IPS DF 6.9 (cell line): ENCODE results near the gene BCAR1.

Source experiments
- DNase-seq: peaks from one replicate; pipeline ENCODE4 v3.0.0-alpha.2; 2013; ENCODE audit warnings: low read depth, low spot score
- H3K27ac ChIP-seq: one replicate; pipeline ENCODE4 v1.5.1; 2013; ENCODE audit warnings: low read length, control low read depth
- H3K27me3 ChIP-seq: 2 replicates; pipeline ENCODE4 v1.6.1; 2013; ENCODE audit warnings: mild to moderate bottlenecking, low read length; ENCODE audit not compliant: control insufficient read depth, insufficient read depth
- H3K36me3 ChIP-seq: 2 replicates; pipeline ENCODE4 v1.6.1; 2013; ENCODE audit warnings: low read length; ENCODE audit not compliant: control insufficient read depth, insufficient read depth
- H3K4me1 ChIP-seq: 2 replicates; pipeline ENCODE4 v1.6.1; 2013; ENCODE audit warnings: low read length; ENCODE audit not compliant: control insufficient read depth, insufficient read depth
- H3K4me3 ChIP-seq: 2 replicates; pipeline ENCODE4 v1.5.1; 2013; ENCODE audit warnings: mild to moderate bottlenecking, low read length
- H3K9me3 ChIP-seq: 2 replicates; pipeline ENCODE4 v1.6.1; 2013; ENCODE audit warnings: low read length, inconsistent platforms; ENCODE audit not compliant: control insufficient read depth, insufficient read depth
- WGBS: extraction: QIAGEN DNeasy Blood & Tissue Kit; methylation state at CpG from one replicate; pipeline ENCODE4 v1.1.7; 2013; ENCODE audit warnings: mixed read lengths, missing lambda C conversion rate; ENCODE audit not compliant: insufficient read length, insufficient coverage; 5-methylcytosine and 5-hydroxymethylcytosine counted together

Gene BCAR1

GRCh38 chr16:75251280-75252048, at the start of gene BCAR1:
TSS of gene BCAR1 (minus strand) at chr16:75251624. CDS start at chr16:75251482, 142 bp downstream.
- no peak for DNase-seq
- peak within 1 kb of the TSS; percentile 86 for H3K4me3 ChIP-seq
- H3K27me3 ChIP-seq = no peaks in the 10 kb centered on the region
- peaks cover 40% of the 10 kb centered on the region for H3K4me1 ChIP-seq
- no peaks in the 10 kb centered on the region for H3K9me3 ChIP-seq
- peak within 1 kb of the TSS; percentile 72 for H3K27ac ChIP-seq
- WGBS = no CpG with 5 or more reads among the region's 84 CpGs
- H3K36me3 ChIP-seq = 0 out of 2 replicates have a peak, but pooled peaks cover 2% of the 10 kb centered on the region

GRCh38 chr16:75298267-75298666, 46.8 kb upstream of the BCAR1 start:
- H3K27ac ChIP-seq = no peak overlapping the region
- no peak overlapping the region for H3K4me3 ChIP-seq
- DNase-seq = no peak
- H3K36me3 ChIP-seq = 0 out of 2 replicates have a peak, but pooled peaks cover 3% of the 10 kb centered on the region
- no peaks in the 10 kb centered on the region for H3K27me3 ChIP-seq
- no peaks in the 10 kb centered on the region for H3K9me3 ChIP-seq
- no CpG with 5 or more reads among the region's 6 CpGs for WGBS
- no peaks in the 10 kb centered on the region for H3K4me1 ChIP-seq

DNA sequence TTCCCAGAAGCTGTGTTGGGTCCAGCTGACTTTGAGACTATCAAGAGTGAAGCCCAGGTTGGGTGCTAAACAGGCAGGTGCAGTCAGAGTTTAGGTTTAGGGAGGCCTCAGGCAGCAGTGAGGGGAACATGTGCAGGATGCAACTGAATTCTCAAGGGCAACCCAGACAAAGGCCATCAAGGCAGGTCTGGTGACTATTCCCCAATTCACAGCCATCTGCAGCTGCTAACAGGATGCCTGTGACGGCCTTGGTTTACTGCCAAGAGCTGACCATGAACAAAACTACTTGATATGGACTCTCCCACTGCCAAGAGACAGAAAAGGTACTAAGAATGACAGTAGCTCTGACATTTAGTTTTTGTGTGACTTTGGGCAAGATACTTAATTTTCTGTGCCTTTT, 45.2 kb upstream of the BCAR1 start:
- no peaks in the 10 kb centered on the region for H3K4me1 ChIP-seq
- H3K27me3 ChIP-seq = no peaks in the 10 kb centered on the region
- no peaks in the 10 kb centered on the region for H3K9me3 ChIP-seq
- H3K36me3 ChIP-seq = no peaks in the 10 kb centered on the region; the same call in 1 of the 2 replicates
- no peak overlapping the region for H3K27ac ChIP-seq
- no peak for DNase-seq
- no peak overlapping the region for H3K4me3 ChIP-seq
- no CpG with 5 or more reads among the region's 1 CpG for WGBS

DNA sequence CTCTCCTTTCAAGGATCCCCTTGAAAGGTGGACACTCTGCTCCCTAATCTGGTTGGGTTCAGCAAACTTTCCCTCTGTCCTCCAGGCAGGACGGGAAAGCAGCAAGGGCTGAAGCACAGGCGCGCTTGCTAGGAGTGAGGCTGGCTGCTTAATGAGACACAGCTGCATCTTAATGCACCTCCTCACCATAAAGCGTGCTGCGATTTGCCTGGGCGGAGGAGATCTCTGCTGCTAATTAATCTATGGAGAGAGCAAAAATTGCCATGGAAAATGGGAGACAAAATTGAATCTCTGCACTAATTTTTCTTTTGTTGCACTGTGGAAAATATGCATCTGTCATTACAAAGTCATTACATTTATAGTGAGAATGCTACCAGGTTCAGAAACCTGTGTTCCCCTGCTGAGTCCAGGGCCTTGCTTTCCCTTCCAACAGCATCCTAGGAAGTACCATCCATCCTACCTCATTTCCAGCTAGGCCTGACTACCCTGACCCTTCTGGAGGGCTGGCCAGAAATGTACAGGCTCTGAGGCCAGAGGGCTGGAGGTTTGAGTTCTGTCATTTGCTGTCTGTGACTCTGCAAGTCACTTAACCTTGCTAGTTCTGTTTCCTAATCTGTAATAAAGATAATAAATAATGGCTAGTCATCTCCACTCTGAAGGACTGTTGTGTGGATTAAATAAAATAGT, 43.5 kb upstream of the BCAR1 start:
- Histone ChIP-seq H3K4me3 (no peak overlapping the region), H3K9me3 (no peaks in the 10 kb centered on the region), H3K36me3 (no peaks in the 10 kb centered on the region; the same call in 1 of the 2 replicates), H3K27me3 (no peaks in the 10 kb centered on the region), H3K27ac (no peak overlapping the region), H3K4me1 (no peaks in the 10 kb centered on the region)
- no peak for DNase-seq
- WGBS = no CpG with 5 or more reads among the region's 6 CpGs

DNA sequence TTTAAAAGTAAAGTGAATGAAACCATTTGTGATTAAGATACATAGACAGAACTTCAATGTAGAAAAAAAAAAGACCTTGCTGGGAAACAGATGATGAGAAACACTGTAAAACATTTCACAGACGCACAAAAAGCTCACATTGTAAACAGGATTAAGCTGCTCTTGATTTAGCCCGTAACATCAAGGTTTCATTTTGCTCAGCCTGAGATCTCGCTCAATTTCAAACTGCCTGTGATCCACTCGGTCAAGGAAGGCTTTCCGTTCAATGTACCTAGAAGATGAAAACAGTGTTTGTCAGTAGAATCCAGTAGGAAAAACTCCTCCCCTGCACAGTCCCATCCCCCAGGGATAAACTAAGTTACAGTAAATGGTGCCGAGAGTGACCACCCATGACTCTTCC, 42.3 kb upstream of the BCAR1 start:
- H3K4me1 ChIP-seq = no peaks in the 10 kb centered on the region
- H3K4me3 ChIP-seq = no peak overlapping the region
- H3K27me3 ChIP-seq = no peaks in the 10 kb centered on the region
- no peak overlapping the region for H3K27ac ChIP-seq
- no CpG with 5 or more reads among the region's 6 CpGs for WGBS
- no peaks in the 10 kb centered on the region; the same call in 1 of the 2 replicates for H3K36me3 ChIP-seq
- H3K9me3 ChIP-seq = no peaks in the 10 kb centered on the region
- no peak for DNase-seq

GRCh38 chr16:75293173-75293572, 41.7 kb upstream of the BCAR1 start:
- H3K4me1 ChIP-seq = no peaks in the 10 kb centered on the region
- no peak overlapping the region for H3K27ac ChIP-seq
- H3K4me3 ChIP-seq = no peak overlapping the region
- no peaks in the 10 kb centered on the region; the same call in 1 of the 2 replicates for H3K36me3 ChIP-seq
- DNase-seq = no peak
- no CpG with 5 or more reads among the region's 4 CpGs for WGBS
- no peaks in the 10 kb centered on the region for H3K9me3 ChIP-seq
- no peaks in the 10 kb centered on the region for H3K27me3 ChIP-seq

GRCh38 chr16:75292691-75293090, 41.3 kb upstream of the BCAR1 start:
- no peaks in the 10 kb centered on the region for H3K27me3 ChIP-seq
- no peaks in the 10 kb centered on the region; the same call in 1 of the 2 replicates for H3K36me3 ChIP-seq
- no peak for DNase-seq
- no peaks in the 10 kb centered on the region for H3K4me1 ChIP-seq
- H3K9me3 ChIP-seq = no peaks in the 10 kb centered on the region
- no peak overlapping the region for H3K4me3 ChIP-seq
- H3K27ac ChIP-seq = no peak overlapping the region
- no CpG with 5 or more reads among the region's 3 CpGs for WGBS

- no peaks in the 10 kb centered on the region for H3K9me3 ChIP-seq
- DNase-seq = no peak
- no peaks in the 10 kb centered on the region for H3K4me1 ChIP-seq
- no peak overlapping the region for H3K4me3 ChIP-seq
- no peak overlapping the region for H3K27ac ChIP-seq
- H3K27me3 ChIP-seq = no peaks in the 10 kb centered on the region
- H3K36me3 ChIP-seq = no peaks in the 10 kb centered on the region; the same call in 1 of the 2 replicates
Observed at GRCh38 chr16:75289189-75289588, 37.8 kb upstream of the BCAR1 start.

DNA sequence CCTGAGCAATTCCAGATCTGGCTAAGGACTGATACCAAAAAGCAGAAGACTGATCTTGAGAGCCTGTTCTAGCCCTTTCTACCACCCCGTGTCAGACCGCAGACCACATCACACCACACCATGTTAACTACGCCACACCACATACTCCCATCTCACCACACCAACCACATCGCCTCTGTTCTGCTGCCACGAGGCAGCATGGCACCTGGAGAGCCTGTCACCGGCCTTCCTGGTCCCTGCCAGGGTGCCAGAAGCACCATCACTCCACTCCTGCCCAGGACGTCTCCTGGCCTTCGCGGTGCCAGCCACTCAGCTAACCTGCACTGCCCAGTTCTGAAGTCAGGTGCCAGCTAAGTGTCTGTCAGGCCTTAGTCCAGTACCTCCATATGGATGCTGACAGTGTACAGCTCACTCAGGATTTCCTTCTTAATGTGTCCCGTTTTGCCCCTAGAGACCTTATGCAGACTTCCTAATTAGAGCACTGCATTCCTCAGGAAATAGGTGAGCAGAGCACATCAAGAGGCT, 37.2 kb upstream of the BCAR1 start:
- Histone ChIP-seq H3K27me3 (no peaks in the 10 kb centered on the region), H3K4me1 (no peaks in the 10 kb centered on the region), H3K36me3 (no peaks in the 10 kb centered on the region; the same call in 1 of the 2 replicates), H3K4me3 (no peak overlapping the region), H3K9me3 (no peaks in the 10 kb centered on the region), H3K27ac (no peak overlapping the region)
- no peak for DNase-seq
- 100% methylated on average over 3 of the region's 10 CpGs for WGBS

GRCh38 chr16:75288181-75288580, 36.8 kb upstream of the BCAR1 start:
- DNase-seq = no peak
- Histone ChIP-seq H3K9me3 (no peaks in the 10 kb centered on the region), H3K27me3 (no peaks in the 10 kb centered on the region), H3K36me3 (no peaks in the 10 kb centered on the region; the same call in 1 of the 2 replicates), H3K27ac (no peak overlapping the region), H3K4me1 (no peaks in the 10 kb centered on the region), H3K4me3 (no peak overlapping the region)
- no CpG with 5 or more reads among the region's 7 CpGs for WGBS
